ENCODE measurements around the gene ACOXL.

Gene ACOXL

DNA sequence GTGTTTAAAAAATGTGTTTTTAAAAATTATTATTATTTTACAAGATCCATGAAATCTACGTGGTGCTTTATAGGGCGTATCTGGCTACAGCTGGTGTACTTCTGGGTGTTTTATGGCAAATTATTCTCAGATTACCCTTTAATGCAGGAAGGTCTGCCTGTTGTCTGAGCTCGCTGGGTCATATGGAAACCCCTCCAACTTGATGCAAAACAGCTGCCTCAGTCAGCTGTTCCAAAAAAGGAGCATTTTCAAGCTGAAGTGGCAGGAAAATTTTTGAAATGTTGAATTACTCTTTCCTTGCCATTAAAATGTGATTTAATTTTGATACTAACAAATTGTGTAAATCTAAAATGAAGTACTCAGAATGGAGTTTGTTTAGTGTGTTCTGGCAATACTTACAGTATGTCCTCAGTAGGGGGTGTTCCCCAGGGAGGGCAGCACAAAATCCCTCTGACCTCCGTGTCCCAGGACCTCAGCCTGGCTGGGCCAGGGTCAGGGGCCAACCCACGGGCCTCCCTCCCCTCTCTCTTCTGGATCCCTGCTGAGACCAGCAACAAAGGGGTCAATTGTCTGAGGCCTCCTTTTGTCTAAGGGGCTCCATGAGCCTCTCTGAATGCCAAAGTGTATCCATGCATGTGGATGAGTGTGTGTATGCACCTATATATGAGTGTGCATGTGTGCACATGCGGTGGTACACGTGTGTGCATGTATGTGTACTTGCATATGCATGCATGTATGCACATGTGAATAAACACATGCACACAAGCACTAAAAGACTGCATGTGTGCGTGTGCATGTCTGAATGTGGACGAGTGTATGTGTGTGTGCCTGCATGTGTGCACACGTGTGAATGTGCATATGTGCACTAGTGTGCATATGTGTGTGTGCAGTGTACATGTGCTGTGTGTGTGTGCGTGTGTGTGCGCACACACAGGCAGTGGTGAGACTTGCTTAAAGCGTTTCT, 105.4 kb downstream of the ACOXL start:
- Histone ChIP-seq H3K4me3 (ENCODE audit: low read depth, low read length) (no peak overlapping the region), H3K4me2 (ENCODE audit: low read length) (no peak overlapping the region), H3K79me2 (no peaks in the 10 kb centered on the region), H3K4me1 (no peaks in the 10 kb centered on the region), H3K27me3 (ENCODE audit: control insufficient read depth, insufficient read depth, low read length) (no peaks in the 10 kb centered on the region), H3K9me3 (ENCODE audit: control insufficient read depth, low read length) (no peaks in the 10 kb centered on the region), H3K27ac (no peak overlapping the region), H3K9ac (no peak overlapping the region), H2AFZ (no peak overlapping the region), H3K36me3 (ENCODE audit: control insufficient read depth, insufficient read depth, low read length) (no peaks in the 10 kb centered on the region)
- TF ChIP-seq, protein P1, sequence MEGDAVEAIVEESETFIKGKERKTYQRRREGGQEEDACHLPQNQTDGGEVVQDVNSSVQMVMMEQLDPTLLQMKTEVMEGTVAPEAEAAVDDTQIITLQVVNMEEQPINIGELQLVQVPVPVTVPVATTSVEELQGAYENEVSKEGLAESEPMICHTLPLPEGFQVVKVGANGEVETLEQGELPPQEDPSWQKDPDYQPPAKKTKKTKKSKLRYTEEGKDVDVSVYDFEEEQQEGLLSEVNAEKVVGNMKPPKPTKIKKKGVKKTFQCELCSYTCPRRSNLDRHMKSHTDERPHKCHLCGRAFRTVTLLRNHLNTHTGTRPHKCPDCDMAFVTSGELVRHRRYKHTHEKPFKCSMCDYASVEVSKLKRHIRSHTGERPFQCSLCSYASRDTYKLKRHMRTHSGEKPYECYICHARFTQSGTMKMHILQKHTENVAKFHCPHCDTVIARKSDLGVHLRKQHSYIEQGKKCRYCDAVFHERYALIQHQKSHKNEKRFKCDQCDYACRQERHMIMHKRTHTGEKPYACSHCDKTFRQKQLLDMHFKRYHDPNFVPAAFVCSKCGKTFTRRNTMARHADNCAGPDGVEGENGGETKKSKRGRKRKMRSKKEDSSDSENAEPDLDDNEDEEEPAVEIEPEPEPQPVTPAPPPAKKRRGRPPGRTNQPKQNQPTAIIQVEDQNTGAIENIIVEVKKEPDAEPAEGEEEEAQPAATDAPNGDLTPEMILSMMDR (IDR thresholded peaks at IDR 0.05): no peak

DNA sequence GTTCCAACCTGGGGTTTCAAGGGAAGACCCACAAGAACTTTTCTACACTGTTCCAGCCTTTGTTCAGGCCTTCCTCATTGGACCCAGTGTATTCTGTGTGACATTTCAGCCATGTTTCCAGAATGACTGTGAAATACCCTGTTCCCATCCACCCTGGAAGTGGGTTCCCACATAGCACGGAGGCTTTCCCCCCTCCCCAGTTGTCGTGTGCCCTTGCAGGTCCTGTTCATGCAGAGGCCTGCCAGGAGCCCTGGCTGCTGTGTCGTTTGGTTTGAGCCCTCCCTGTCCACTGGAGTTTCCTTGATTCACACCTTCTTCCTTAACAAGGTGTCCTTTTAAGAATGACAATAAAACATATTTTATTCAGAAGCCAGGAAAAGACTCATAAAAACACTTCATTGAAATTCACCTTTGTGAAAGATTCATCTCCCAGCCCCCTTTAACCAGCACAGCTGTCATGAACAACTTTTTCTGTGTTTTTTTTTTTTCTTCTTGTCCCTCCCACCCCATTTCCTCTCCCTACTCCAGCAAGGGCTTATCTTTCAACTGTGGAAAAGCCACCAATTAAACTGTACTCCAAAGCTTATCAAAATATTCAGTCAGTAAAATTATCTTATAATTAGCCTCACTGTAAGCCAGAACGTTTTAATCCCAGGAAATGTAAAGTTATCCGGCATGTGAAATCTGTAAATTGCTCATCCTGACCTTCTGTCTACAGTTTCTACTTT, 106.4 kb downstream of the ACOXL start:
- Histone ChIP-seq H3K9ac (no peak overlapping the region), H3K36me3 (ENCODE audit: control insufficient read depth, insufficient read depth, low read length) (no peaks in the 10 kb centered on the region), H3K4me2 (ENCODE audit: low read length) (no peak overlapping the region), H3K4me1 (no peaks in the 10 kb centered on the region), H2AFZ (no peak overlapping the region), H3K79me2 (no peaks in the 10 kb centered on the region), H3K4me3 (ENCODE audit: low read depth, low read length) (no peak overlapping the region), H3K9me3 (ENCODE audit: control insufficient read depth, low read length) (no peaks in the 10 kb centered on the region), H3K27me3 (ENCODE audit: control insufficient read depth, insufficient read depth, low read length) (no peaks in the 10 kb centered on the region), H3K27ac (no peak overlapping the region)
- TF ChIP-seq, protein P1 (IDR thresholded peaks at IDR 0.05): no peak

DNA sequence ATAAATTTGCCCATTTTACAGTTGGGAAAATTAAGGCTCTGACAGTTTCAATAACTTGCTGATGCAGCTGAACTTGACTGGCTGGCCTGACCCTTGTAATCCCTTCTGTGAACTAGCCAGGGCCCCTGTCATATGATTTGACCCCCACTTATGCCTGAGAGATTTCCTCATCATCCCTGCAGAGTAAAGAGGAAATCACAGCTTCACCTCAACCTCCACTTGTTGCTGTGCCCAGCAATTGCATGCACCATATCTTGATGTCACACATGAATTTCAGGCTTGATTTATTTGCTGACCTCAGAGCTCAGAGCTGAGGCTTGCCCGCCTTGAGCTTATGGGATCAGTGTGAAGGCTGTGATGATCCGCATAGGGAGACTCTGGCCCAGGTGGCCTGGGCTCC, 108.1 kb downstream of the ACOXL start:
- Histone ChIP-seq H2AFZ (no peak overlapping the region), H3K27me3 (ENCODE audit: control insufficient read depth, insufficient read depth, low read length) (no peaks in the 10 kb centered on the region), H3K4me1 (no peaks in the 10 kb centered on the region), H3K27ac (no peak overlapping the region), H3K4me2 (ENCODE audit: low read length) (no peak overlapping the region), H3K9ac (no peak overlapping the region), H3K9me3 (ENCODE audit: control insufficient read depth, low read length) (no peaks in the 10 kb centered on the region), H3K79me2 (no peaks in the 10 kb centered on the region), H3K36me3 (ENCODE audit: control insufficient read depth, insufficient read depth, low read length) (no peaks in the 10 kb centered on the region), H3K4me3 (ENCODE audit: low read depth, low read length) (no peak overlapping the region)
- TF ChIP-seq, protein P1 (IDR thresholded peaks at IDR 0.05): no peak

DNA sequence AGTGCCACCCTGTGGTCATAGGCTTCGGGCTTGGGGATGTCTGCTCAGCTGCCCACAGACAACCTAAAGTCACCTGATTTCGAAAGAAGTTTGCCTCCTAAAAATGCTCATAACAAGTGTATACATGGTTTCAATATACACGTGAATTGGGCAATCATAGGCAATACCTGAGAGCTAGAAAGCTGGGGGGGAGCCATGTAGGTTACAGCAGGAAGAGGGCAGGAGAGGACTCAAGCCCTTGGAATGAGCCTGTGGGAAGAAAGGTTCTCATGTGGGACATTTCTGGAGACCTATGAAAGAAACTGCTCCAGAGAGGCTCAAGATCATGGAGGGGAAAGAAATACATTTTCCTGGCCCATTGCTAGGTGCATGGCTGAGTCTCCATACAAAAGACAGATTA, 109.7 kb downstream of the ACOXL start:
- no peak overlapping the region for H3K4me3 ChIP-seq (ENCODE audit: low read depth, low read length)
- H2AFZ ChIP-seq: no peak overlapping the region
- no peak overlapping the region for H3K9ac ChIP-seq
- TF ChIP-seq, protein P1 (IDR thresholded peaks at IDR 0.05): no peak
- no peaks in the 10 kb centered on the region for H3K79me2 ChIP-seq
- H3K27ac ChIP-seq: no peak overlapping the region
- H3K4me1 ChIP-seq: no peaks in the 10 kb centered on the region
- no peaks in the 10 kb centered on the region for H3K9me3 ChIP-seq (ENCODE audit: control insufficient read depth, low read length)
- H3K27me3 ChIP-seq (ENCODE audit: control insufficient read depth, insufficient read depth, low read length): no peaks in the 10 kb centered on the region
- no peaks in the 10 kb centered on the region for H3K36me3 ChIP-seq (ENCODE audit: control insufficient read depth, insufficient read depth, low read length)
- no peak overlapping the region for H3K4me2 ChIP-seq (ENCODE audit: low read length)
